Endothelial cell (in vitro differentiated cells): Measurements from ENCODE around the gene DAP. TPM values are rescaled to one million over a fixed set of nuclear protein-coding genes. Genes with fewer than 3 reads are reported as not detected.

ENCODE experiments used
- DNase-seq: peaks from one replicate; pipeline ENCODE4 v3.0.0; 2021; ENCODE audit warnings: low spot score
- H3K27ac Mint-ChIP-seq: one replicate; pipeline ENCODE4 v1.8.0; 2021; ENCODE audit warnings: mixed read lengths, inconsistent platforms; ENCODE audit not compliant: unreplicated experiment
- H3K27me3 Mint-ChIP-seq: one replicate; pipeline ENCODE4 v1.8.0; 2021; ENCODE audit warnings: mild to moderate bottlenecking, moderate library complexity, mixed read lengths, inconsistent platforms; ENCODE audit not compliant: unreplicated experiment
- H3K36me3 Mint-ChIP-seq: one replicate; pipeline ENCODE4 v1.8.0; 2021; ENCODE audit warnings: mild to moderate bottlenecking, low read depth, mixed read lengths, inconsistent platforms; ENCODE audit not compliant: unreplicated experiment
- H3K4me1 Mint-ChIP-seq: one replicate; pipeline ENCODE4 v1.8.0; 2021; ENCODE audit warnings: mild to moderate bottlenecking, mixed read lengths, inconsistent platforms; ENCODE audit not compliant: unreplicated experiment
- H3K4me3 Mint-ChIP-seq: one replicate; pipeline ENCODE4 v1.8.0; 2021; ENCODE audit warnings: mild to moderate bottlenecking, mixed read lengths, inconsistent platforms; ENCODE audit not compliant: unreplicated experiment
- H3K9me3 Mint-ChIP-seq: one replicate; pipeline ENCODE4 v1.8.0; 2021; ENCODE audit warnings: mixed read lengths, inconsistent platforms; ENCODE audit not compliant: unreplicated experiment
- CTCF ChIP-seq: fragments of 200-600 bp; sonication (generic); IDR thresholded peaks from one replicate; pipeline ENCODE4 v1.5.0; 2021; ENCODE audit warnings: antibody characterized with exemption; ENCODE audit not compliant: unreplicated experiment
- total RNA-seq: library from RNA; stranded (reverse); fragmentation: NEBNext Ultra II Directional; extraction: Animal tissue kit (Norgen Biotek cat#: 25700); gene quantifications from one replicate; pipeline ENCODE4 v1.2.1, GENCODE V29; 2021; ENCODE audit not compliant: unreplicated experiment

DAP gene
- total RNA-seq, 1 donor from 2014 or later = 231 TPM

- H3K4me3 Mint-ChIP-seq = no peak overlapping the region
- H3K9me3 Mint-ChIP-seq = no peaks in the 10 kb centered on the region
- peaks cover 13% of the 10 kb centered on the region for H3K27me3 Mint-ChIP-seq
- H3K4me1 Mint-ChIP-seq = peaks cover 78% of the 10 kb centered on the region
- DNase-seq = no peak
- H3K27ac Mint-ChIP-seq = peak overlapping the region; percentile 15
- peaks cover 24% of the 10 kb centered on the region for H3K36me3 Mint-ChIP-seq
- TF ChIP-seq CTCF = no peak
These were observed 54.7 kb downstream of the DAP start for GRCh38 chr5:10706326-10706725.

- Mint-ChIP-seq H3K27ac (peak overlapping the region; percentile 75), H3K36me3 (peaks cover 21% of the 10 kb centered on the region), H3K4me1 (peaks cover 75% of the 10 kb centered on the region), H3K4me3 (no peak overlapping the region), H3K27me3 (peaks cover 11% of the 10 kb centered on the region), H3K9me3 (no peaks in the 10 kb centered on the region)
- no peak for DNase-seq
- TF ChIP-seq CTCF = no peak
These were observed 55.3 kb downstream of the DAP start for GRCh38 chr5:10705747-10706146.

GRCh38 chr5:10704949-10705621 lies 55.9 kb downstream of the DAP start:
- peaks cover 5% of the 10 kb centered on the region for H3K27me3 Mint-ChIP-seq
- peak overlapping the region; percentile 1 for H3K4me3 Mint-ChIP-seq
- H3K36me3 Mint-ChIP-seq = peaks cover 22% of the 10 kb centered on the region
- peaks cover 72% of the 10 kb centered on the region for H3K4me1 Mint-ChIP-seq
- no peak for TF ChIP-seq CTCF
- peak overlapping the region; percentile 75 for H3K27ac Mint-ChIP-seq
- no peaks in the 10 kb centered on the region for H3K9me3 Mint-ChIP-seq
- DNase-seq = no peak

- peaks cover 21% of the 10 kb centered on the region for H3K36me3 Mint-ChIP-seq
- H3K27ac Mint-ChIP-seq = no peak overlapping the region
- peaks cover 74% of the 10 kb centered on the region for H3K4me1 Mint-ChIP-seq
- TF ChIP-seq CTCF = no peak
- H3K27me3 Mint-ChIP-seq = peaks cover 5% of the 10 kb centered on the region
- H3K9me3 Mint-ChIP-seq = no peaks in the 10 kb centered on the region
- DNase-seq = no peak
- H3K4me3 Mint-ChIP-seq = no peak overlapping the region
These were observed 57.4 kb downstream of the DAP start for GRCh38 chr5:10703676-10704075.

- Mint-ChIP-seq H3K4me1 (peaks cover 70% of the 10 kb centered on the region), H3K36me3 (peaks cover 21% of the 10 kb centered on the region), H3K9me3 (no peaks in the 10 kb centered on the region), H3K4me3 (no peak overlapping the region), H3K27ac (peak overlapping the region; percentile 70), H3K27me3 (no peaks in the 10 kb centered on the region)
- DNase-seq = no peak
- no peak for TF ChIP-seq CTCF
These were observed 58.0 kb downstream of the DAP start for GRCh38 chr5:10702911-10703491.
